Subcutaneous adipose tissue (tissue), 4 donors: ENCODE measurements around the gene ELMO1. TPM values are rescaled to one million over a fixed set of nuclear protein-coding genes. Genes with fewer than 3 reads are reported as not detected.

Experiments used
- total RNA-seq, 4 donors: library from RNA; depleted of rRNA; stranded (reverse); fragments of >200 nt; gene quantifications; one replicate each; pipeline ENCODE4 v1.1.0, GENCODE V29; 2016
- TF ChIP-seq, protein P1 (sequence below): fragments of 450-650 bp; IDR thresholded peaks from one replicate; pipeline ENCODE4 v1.5.1; 2016; ENCODE audit warnings: low read depth, mild to moderate bottlenecking, control low read depth, antibody characterized with exemption, moderate library complexity

Gene ELMO1
- total RNA-seq, 4 donors from 2014 or later, result 97.1 to 129 (median 126) TPM

GRCh38 chr7:37097276-37097675, 351.4 kb downstream of the ELMO1 start:
- TF ChIP-seq, protein P1, sequence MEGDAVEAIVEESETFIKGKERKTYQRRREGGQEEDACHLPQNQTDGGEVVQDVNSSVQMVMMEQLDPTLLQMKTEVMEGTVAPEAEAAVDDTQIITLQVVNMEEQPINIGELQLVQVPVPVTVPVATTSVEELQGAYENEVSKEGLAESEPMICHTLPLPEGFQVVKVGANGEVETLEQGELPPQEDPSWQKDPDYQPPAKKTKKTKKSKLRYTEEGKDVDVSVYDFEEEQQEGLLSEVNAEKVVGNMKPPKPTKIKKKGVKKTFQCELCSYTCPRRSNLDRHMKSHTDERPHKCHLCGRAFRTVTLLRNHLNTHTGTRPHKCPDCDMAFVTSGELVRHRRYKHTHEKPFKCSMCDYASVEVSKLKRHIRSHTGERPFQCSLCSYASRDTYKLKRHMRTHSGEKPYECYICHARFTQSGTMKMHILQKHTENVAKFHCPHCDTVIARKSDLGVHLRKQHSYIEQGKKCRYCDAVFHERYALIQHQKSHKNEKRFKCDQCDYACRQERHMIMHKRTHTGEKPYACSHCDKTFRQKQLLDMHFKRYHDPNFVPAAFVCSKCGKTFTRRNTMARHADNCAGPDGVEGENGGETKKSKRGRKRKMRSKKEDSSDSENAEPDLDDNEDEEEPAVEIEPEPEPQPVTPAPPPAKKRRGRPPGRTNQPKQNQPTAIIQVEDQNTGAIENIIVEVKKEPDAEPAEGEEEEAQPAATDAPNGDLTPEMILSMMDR, result no peak

DNA sequence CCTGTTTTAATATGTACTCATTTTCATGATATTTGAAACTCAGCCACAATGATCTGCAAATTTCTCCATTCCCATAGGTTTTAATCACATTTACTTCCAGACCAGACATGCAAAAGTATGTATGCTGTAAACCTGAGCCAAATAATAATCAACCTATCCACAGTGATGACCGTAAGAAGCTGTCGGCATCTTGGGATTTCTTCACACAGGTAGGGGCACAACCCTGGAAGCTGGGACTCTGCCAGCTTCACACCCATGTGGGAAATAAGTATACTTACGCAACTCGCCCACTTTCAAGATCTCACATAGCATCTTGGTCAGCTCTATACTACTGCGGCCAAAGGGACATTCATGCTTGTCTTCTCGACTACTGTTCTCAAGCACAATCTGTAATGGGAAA, 352.3 kb downstream of the ELMO1 start:
- TF ChIP-seq, protein P1, result no peak

DNA sequence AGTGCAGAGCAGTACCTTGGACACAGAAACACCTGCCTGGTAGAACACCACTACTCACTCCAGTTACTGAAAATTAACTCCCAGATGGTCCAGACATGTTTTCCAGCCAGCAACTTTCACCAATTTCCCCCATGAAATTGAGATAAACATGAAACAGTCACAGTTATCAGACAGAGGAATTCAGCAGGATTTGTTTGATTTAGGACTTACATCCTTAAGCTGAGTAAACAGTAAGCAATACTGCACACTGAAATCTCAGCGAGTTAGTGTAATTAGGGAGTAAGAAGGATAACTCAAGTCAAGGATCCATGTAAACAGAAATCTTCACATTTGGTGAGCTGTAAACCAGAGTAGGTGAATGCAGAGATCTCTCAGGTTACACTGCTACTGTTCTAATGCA, 353.5 kb downstream of the ELMO1 start:
- TF ChIP-seq, protein P1, result no peak

GRCh38 chr7:37093257-37093656, 355.4 kb downstream of the ELMO1 start:
- TF ChIP-seq, protein P1, result no peak

DNA sequence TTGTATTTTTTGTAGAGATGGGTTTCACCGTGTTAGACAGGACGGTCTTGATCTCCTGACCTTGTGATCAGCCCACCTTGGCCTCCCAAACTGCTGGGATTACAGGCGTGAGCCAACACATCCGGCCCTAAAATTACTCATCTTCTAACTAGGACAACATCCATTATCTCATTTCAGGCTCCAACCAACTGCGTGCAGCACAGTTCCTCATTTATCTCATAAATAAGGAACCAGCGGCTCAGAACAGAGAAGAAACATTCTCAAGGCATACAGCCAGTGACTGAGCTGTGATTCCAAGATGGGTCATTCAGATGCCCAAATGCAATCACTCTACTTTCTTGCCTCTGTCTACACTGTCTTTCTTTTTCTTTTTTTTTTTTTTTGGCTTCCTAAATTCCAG, 356.1 kb downstream of the ELMO1 start:
- TF ChIP-seq, protein P1, result no peak

DNA sequence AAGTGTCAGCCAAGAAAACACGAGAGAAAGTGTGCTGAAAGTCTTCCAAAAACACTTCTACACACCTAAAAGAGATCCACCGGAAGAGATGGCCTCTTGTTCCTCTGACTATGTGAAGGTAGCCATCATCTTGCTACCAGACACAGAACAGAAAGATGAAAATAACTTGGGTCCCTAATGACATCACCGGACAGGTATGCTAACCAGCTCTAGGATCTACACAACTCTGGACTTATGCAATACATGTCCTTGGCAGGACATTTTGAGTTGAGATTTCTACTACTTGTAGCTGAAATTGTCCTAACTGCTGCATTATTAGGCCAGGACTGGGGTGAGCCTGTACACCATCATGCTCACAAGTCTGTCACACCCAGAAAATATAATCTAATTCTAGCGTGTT, 358.7 kb downstream of the ELMO1 start:
- TF ChIP-seq, protein P1, result no peak

GRCh38 chr7:37085600-37085999, 363.1 kb downstream of the ELMO1 start:
- TF ChIP-seq, protein P1, result no peak

- TF ChIP-seq, protein P1, result no peak
These were observed 364.4 kb downstream of the ELMO1 start for GRCh38 chr7:37084303-37084702.
